ENCODE results near the gene IL17F. TPM values are rescaled to one million over a fixed set of nuclear protein-coding genes. Genes with fewer than 3 reads are reported as not detected.

The IL17F gene
- total and polyA plus RNA-seq, 2 of the 8 experiments (the other 6 are each of a cell fraction or from before 2014, with no cell fraction given) = 0.08 TPM; not detected in 1

- Histone ChIP-seq H3K4me3 (ENCODE audit: extremely low read depth in 1 of 4, insufficient read depth in 2 of 4, low read depth in 3 of 4, low read length in 4 of 4) (no peak overlapping the region), H2AK5ac (ENCODE audit: low read depth, low read length) (no peak overlapping the region), H3K9ac (replicated peaks in 1 of 4; ENCODE audit: extremely low read depth in 1 of 4, low read depth in 3 of 4, low read length in 3 of 4) (no peak overlapping the region), H2BK12ac (ENCODE audit: low read depth, low read length) (no peak overlapping the region), H2BK120ac (replicated peaks; ENCODE audit: low read depth, low read length) (no peak overlapping the region), H3K18ac (ENCODE audit: extremely low read depth, low read length) (no peak overlapping the region), H4K91ac (replicated peaks; ENCODE audit: insufficient read length, low read length) (no peak overlapping the region), H3K36me3 (ENCODE audit: control insufficient read depth in 2 of 4, insufficient read depth in 4 of 4, low read length in 3 of 4) (no peaks in the 10 kb centered on the region), H3K27me3 (replicated peaks in 1 of 4; ENCODE audit: control insufficient read depth in 3 of 4, extremely low read depth in 1 of 4, insufficient read depth in 3 of 4, low read length in 3 of 4) (no peaks in the 10 kb centered on the region), H4K5ac (ENCODE audit: insufficient read length, low read depth, low read length) (no peak overlapping the region), H3K4me1 (replicated peaks in 1 of 4; ENCODE audit: control insufficient read depth in 3 of 4, insufficient read depth in 4 of 4, low read length in 3 of 4) (no peaks in the 10 kb centered on the region), H3K4me2 (ENCODE audit: insufficient read depth in 1 of 2, low read depth in 2 of 2, low read length in 2 of 2) (no peak overlapping the region), H3K23me2 (ENCODE audit: low read depth, low read length) (no peaks in the 10 kb centered on the region), H3K9me3 (ENCODE audit: insufficient read depth in 2 of 2, low read depth in 1 of 2, low read length in 1 of 2) (peaks cover 0 to 12% of the 10 kb centered on the region in 2 experiments; a peak in 2 of 4 replicates), H2BK15ac (ENCODE audit: low read length) (no peak overlapping the region), H3K27ac (ENCODE audit: low read depth, low read length) (no peak overlapping the region), H3K4ac (replicated peaks; ENCODE audit: insufficient read length, low read depth, low read length) (no peak overlapping the region), H2AFZ (ENCODE audit: low read length) (no peak overlapping the region), H4K20me1 (replicated peaks in 1 of 2; ENCODE audit: control insufficient read depth in 1 of 2, insufficient read depth in 2 of 2, low read length in 2 of 2) (no peaks in the 10 kb centered on the region), H3K14ac (ENCODE audit: insufficient read length) (no peak overlapping the region), H2BK20ac (ENCODE audit: low read length) (no peak overlapping the region), H4K8ac (ENCODE audit: extremely low read depth, insufficient read depth, low read length) (no peak overlapping the region), H3K56ac (replicated peaks; ENCODE audit: insufficient read length, low read depth, low read length) (no peak overlapping the region), H3K23ac (ENCODE audit: insufficient read length) (no peak overlapping the region), H2BK5ac (ENCODE audit: low read depth, low read length) (no peak overlapping the region), H3K79me2 (ENCODE audit: control insufficient read depth in 1 of 2, insufficient read depth in 2 of 2, low read length in 2 of 2) (no peaks in the 10 kb centered on the region), H3K79me1 (ENCODE audit: low read depth, low read length) (no peaks in the 10 kb centered on the region)
- ChIA-PET POLR2A (ENCODE audit: partially characterized antibody) (interaction anchor here (1.0 kb wide), 1 partner anchor 8 kb away, joined by 3 read pairs; the partner anchor contains the start of gene MCM3), CTCF (ENCODE audit: partially characterized antibody) (interaction anchor here (0.6 to 12.5 kb wide), 2 partner anchors 79 to 108 kb away, joined by 3 to 175 read pairs; no protein-coding TSS in a partner anchor)
- DNase-seq (ENCODE audit: low read depth in 1 of 2, low spot score in 2 of 2) (no peak), FAIRE-seq (no peak)
- TF ChIP-seq RAD21 (IDR thresholded peaks at IDR 0.05 in 1 of 2, conservative IDR thresholded peaks at IDR 0.05 in 1 of 2; ENCODE audit: low read depth in 2 of 2, low read length in 2 of 2) = no peak
- TF ChIP-seq MAX (IDR thresholded peaks at IDR 0.05) = no peak
- TF ChIP-seq TEAD4 (IDR thresholded peaks at IDR 0.05; ENCODE audit: low read depth, low read length) = no peak
- no peak for TF ChIP-seq ZNF274 (IDR thresholded peaks at IDR 0.05; ENCODE audit: borderline replicate concordance, extremely low read depth, low read length)
- no peak for TF ChIP-seq ASH2L (IDR thresholded peaks at IDR 0.05; ENCODE audit: low read length)
- TF ChIP-seq YY1 (IDR thresholded peaks at IDR 0.05; ENCODE audit: low read depth, low read length) = no peak
- no peak for TF ChIP-seq RNF2 (IDR thresholded peaks at IDR 0.05; ENCODE audit: borderline replicate concordance, low read depth, low read length, missing control alignments, poor library complexity, severe bottlenecking)
- no peak for TF ChIP-seq CBX8 (IDR thresholded peaks at IDR 0.05; ENCODE audit: borderline replicate concordance, low read depth, low read length)
- TF ChIP-seq, protein P1, sequence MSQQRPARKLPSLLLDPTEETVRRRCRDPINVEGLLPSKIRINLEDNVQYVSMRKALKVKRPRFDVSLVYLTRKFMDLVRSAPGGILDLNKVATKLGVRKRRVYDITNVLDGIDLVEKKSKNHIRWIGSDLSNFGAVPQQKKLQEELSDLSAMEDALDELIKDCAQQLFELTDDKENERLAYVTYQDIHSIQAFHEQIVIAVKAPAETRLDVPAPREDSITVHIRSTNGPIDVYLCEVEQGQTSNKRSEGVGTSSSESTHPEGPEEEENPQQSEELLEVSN (IDR thresholded peaks at IDR 0.05) = no peak
- TF ChIP-seq RXRA (IDR thresholded peaks at IDR 0.05; ENCODE audit: insufficient read depth, low read depth, low read length) = no peak
- no peak for TF ChIP-seq BCL11A (IDR thresholded peaks at IDR 0.05; ENCODE audit: low read depth in 2 of 2, low read length in 2 of 2)
- TF ChIP-seq CEBPB (IDR thresholded peaks at IDR 0.05; ENCODE audit: low read depth, low read length) = no peak
Measured at GRCh38 chr6:52293067-52293466, 48.8 kb upstream of the IL17F start.
